H1 (cell line): Measurements from ENCODE around the gene APEH. TPM values are rescaled to one million over a fixed set of nuclear protein-coding genes. Genes with fewer than 3 reads are reported as not detected.

ENCODE experiments used
- CTCF ChIA-PET: fragments of 300-600 bp; sonication (Branson Sonifier 250); formaldehyde crosslinking; loops from one replicate; lab custom pipeline; 2021; ENCODE audit not compliant: partially characterized antibody; lab: Charles Lee
- POLR2A ChIA-PET: fragments of 300-600 bp; sonication (Branson Sonifier 250); formaldehyde crosslinking; loops from one replicate; lab custom pipeline; 2021; ENCODE audit warnings: inconsistent platforms; ENCODE audit not compliant: partially characterized antibody; lab: Charles Lee
- DNase-seq, 2 experiments: peaks; one replicate each; pipeline versions ENCODE4 v3.0.0 to v3.0.0-alpha.2; 2010 to 2022; ENCODE audit warnings: low spot score in 2 of 2, low read depth in 1 of 2, mixed read lengths in 1 of 2
- FAIRE-seq: peaks from 2 replicates; lab custom pipeline; 2011; peaks lifted over from hg19 to GRCh38; lab: Jason Lieb, UNC
- H2AFZ ChIP-seq: 2 replicates; pipeline ENCODE4 v1.8.1; 2012; ENCODE audit warnings: low read length, inconsistent platforms
- H2AK5ac ChIP-seq: 2 replicates; pipeline ENCODE4 v1.6.1; 2013; ENCODE audit warnings: low read depth, low read length
- H2BK120ac ChIP-seq: replicated peaks from 2 replicates; pipeline ENCODE3; 2013; ENCODE audit warnings: low read depth, low read length, inconsistent platforms
- H2BK12ac ChIP-seq: 2 replicates; pipeline ENCODE4 v1.6.1; 2013; ENCODE audit warnings: low read depth, low read length
- H2BK15ac ChIP-seq: 2 replicates; pipeline ENCODE4 v1.6.1; 2013; ENCODE audit warnings: low read length
- H2BK20ac ChIP-seq: 2 replicates; pipeline ENCODE4 v1.6.1; 2013; ENCODE audit warnings: low read length
- H2BK5ac ChIP-seq: 2 replicates; pipeline ENCODE4 v1.6.1; 2013; ENCODE audit warnings: low read depth, low read length
- H3K14ac ChIP-seq: 2 replicates; pipeline ENCODE4 v1.6.1; 2013; ENCODE audit warnings: inconsistent platforms; ENCODE audit not compliant: insufficient read length
- H3K18ac ChIP-seq: 2 replicates; pipeline ENCODE4 v1.6.1; 2013; ENCODE audit warnings: low read length; ENCODE audit errors: extremely low read depth
- H3K23ac ChIP-seq: 2 replicates; pipeline ENCODE4 v1.6.1; 2013; ENCODE audit warnings: inconsistent platforms; ENCODE audit not compliant: insufficient read length
- H3K23me2 ChIP-seq: 2 replicates; pipeline ENCODE4 v1.6.1; 2013; ENCODE audit warnings: low read depth, low read length
- H3K27ac ChIP-seq: 2 replicates; pipeline ENCODE4 v1.6.1; 2011; ENCODE audit warnings: low read depth, low read length, inconsistent platforms
- H3K27me3 ChIP-seq, 4 experiments: replicated peaks in 1 of 4; 1 replicate in 1 of 4; 2 replicates in 3 of 4; pipeline versions ENCODE4 v1.6.1 to v1.8.1; 2011 to 2013; ENCODE audit warnings: low read length in 3 of 4, mild to moderate bottlenecking in 3 of 4, inconsistent platforms in 2 of 4, mixed read lengths in 2 of 4, moderate library complexity in 1 of 4; ENCODE audit not compliant: control insufficient read depth in 3 of 4, insufficient read depth in 3 of 4; ENCODE audit errors: extremely low read depth in 1 of 4
- H3K36me3 ChIP-seq, 4 experiments: 2 replicates each; pipeline versions ENCODE4 v1.6.1 to v1.8.1; 2011 to 2013; ENCODE audit warnings: mild to moderate bottlenecking in 4 of 4, low read length in 3 of 4, moderate library complexity in 2 of 4, control low read depth in 1 of 4, inconsistent platforms in 1 of 4; ENCODE audit not compliant: insufficient read depth in 4 of 4, control insufficient read depth in 2 of 4
- H3K4ac ChIP-seq: replicated peaks from 2 replicates; pipeline ENCODE3; 2013; ENCODE audit warnings: low read length, low read depth, mixed read lengths, inconsistent platforms; ENCODE audit not compliant: insufficient read length
- H3K4me1 ChIP-seq, 4 experiments: replicated peaks in 1 of 4; 1 replicate in 1 of 4; 2 replicates in 3 of 4; pipeline versions ENCODE4 v1.6.1 to v1.8.1; 2011 to 2013; ENCODE audit warnings: low read length in 3 of 4, inconsistent platforms in 2 of 4, mixed read lengths in 1 of 4; ENCODE audit not compliant: insufficient read depth in 4 of 4, control insufficient read depth in 3 of 4
- H3K4me2 ChIP-seq, 2 experiments: 2 replicates each; pipeline versions ENCODE4 v1.6.1 to v1.8.1; 2011 to 2013; ENCODE audit warnings: low read depth in 2 of 2, low read length in 2 of 2, control low read depth in 1 of 2, inconsistent platforms in 1 of 2, mild to moderate bottlenecking in 1 of 2; ENCODE audit not compliant: insufficient read depth in 1 of 2
- H3K4me3 ChIP-seq, 4 experiments: fragments of 200-600, 300-600 bp in 1 of 4; sonication (generic), shearing (Covaris generic), sonication (Bioruptor Twin) in 1 of 4; 2 replicates each; pipeline versions ENCODE4 v1.5.1 to v1.8.1; 2011 to 2016; ENCODE audit warnings: low read length in 4 of 4, low read depth in 3 of 4, control low read depth in 2 of 4, inconsistent platforms in 2 of 4, mild to moderate bottlenecking in 2 of 4, mixed read lengths in 1 of 4, moderate library complexity in 1 of 4; ENCODE audit not compliant: insufficient read depth in 2 of 4; ENCODE audit errors: extremely low read depth in 1 of 4
- H3K56ac ChIP-seq: replicated peaks from 2 replicates; pipeline ENCODE3; 2013; ENCODE audit warnings: low read depth, mild to moderate bottlenecking, mixed read lengths, low read length, inconsistent platforms; ENCODE audit not compliant: insufficient read length
- H3K79me1 ChIP-seq: 2 replicates; pipeline ENCODE4 v1.6.1; 2013; ENCODE audit warnings: low read depth, low read length, control low read depth
- H3K79me2 ChIP-seq, 2 experiments: 2 replicates each; pipeline versions ENCODE4 v1.6.1 to v1.8.1; 2012 to 2013; ENCODE audit warnings: low read length in 2 of 2, mild to moderate bottlenecking in 2 of 2, inconsistent platforms in 1 of 2; ENCODE audit not compliant: insufficient read depth in 2 of 2, control insufficient read depth in 1 of 2
- H3K9ac ChIP-seq, 4 experiments: replicated peaks in 1 of 4; 1 replicate in 1 of 4; 2 replicates in 3 of 4; pipeline versions ENCODE4 v1.6.1 to v1.8.1; 2011 to 2013; ENCODE audit warnings: low read depth in 3 of 4, low read length in 3 of 4, control low read depth in 2 of 4, mild to moderate bottlenecking in 2 of 4, moderate library complexity in 2 of 4, inconsistent platforms in 1 of 4; ENCODE audit errors: extremely low read depth in 1 of 4
- H3K9me3 ChIP-seq, 2 experiments: 2 replicates each; pipeline versions ENCODE4 v1.6.1 to v1.8.1; 2012 to 2013; ENCODE audit warnings: mild to moderate bottlenecking in 2 of 2, moderate library complexity in 2 of 2, control low read depth in 1 of 2, inconsistent platforms in 1 of 2, low read depth in 1 of 2, low read length in 1 of 2, mixed read lengths in 1 of 2; ENCODE audit not compliant: insufficient read depth in 2 of 2
- H4K20me1 ChIP-seq, 2 experiments: replicated peaks in 1 of 2; 2 replicates each; pipeline versions ENCODE3 to v1.8.1; 2011 to 2013; ENCODE audit warnings: inconsistent platforms in 2 of 2, low read length in 2 of 2, mild to moderate bottlenecking in 1 of 2; ENCODE audit not compliant: insufficient read depth in 2 of 2, control insufficient read depth in 1 of 2
- H4K5ac ChIP-seq: 2 replicates; pipeline ENCODE4 v1.6.1; 2013; ENCODE audit warnings: low read length, low read depth, mixed read lengths, inconsistent platforms; ENCODE audit not compliant: insufficient read length
- H4K8ac ChIP-seq: 2 replicates; pipeline ENCODE4 v1.8.0; 2013; ENCODE audit warnings: mild to moderate bottlenecking, moderate library complexity, low read length, inconsistent platforms; ENCODE audit not compliant: insufficient read depth; ENCODE audit errors: extremely low read depth
- H4K91ac ChIP-seq: replicated peaks from 2 replicates; pipeline ENCODE3; 2013; ENCODE audit warnings: low read length, mixed read lengths, inconsistent platforms; ENCODE audit not compliant: insufficient read length
- CBX5 ChIP-seq: fragments of 300-800, 300-1000 bp; sonication (generic); IDR thresholded peaks from 2 replicates; pipeline ENCODE4 v1.7.1; 2016; ENCODE audit warnings: antibody characterized with exemption, low read length, low read depth
- JUN ChIP-seq: IDR thresholded peaks from 2 replicates; pipeline ENCODE4 v1.6.1; 2011; ENCODE audit warnings: low read depth, mild to moderate bottlenecking, improper control_type of control experiment, low read length
- JUND ChIP-seq: IDR thresholded peaks from 2 replicates; pipeline ENCODE4 v1.6.1; 2011; ENCODE audit warnings: mild to moderate bottlenecking, improper control_type of control experiment, low read length
- KDM5A ChIP-seq: fragments of 200-600 bp; IDR thresholded peaks from 2 replicates; pipeline ENCODE4 v1.7.1; 2012; ENCODE audit warnings: mild to moderate bottlenecking, low read length, inconsistent platforms, mixed read lengths
- NRF1 ChIP-seq: IDR thresholded peaks from 2 replicates; pipeline ENCODE4 v1.6.1; 2011; ENCODE audit warnings: mild to moderate bottlenecking, low read depth, low read length, improper control_type of control experiment
- POLR2AphosphoS5 ChIP-seq: IDR thresholded peaks from 2 replicates; pipeline ENCODE4 v1.6.1; 2011; ENCODE audit warnings: low read depth, low read length
- TAF1 ChIP-seq: IDR thresholded peaks from 2 replicates; pipeline ENCODE4 v1.6.1; 2011; ENCODE audit warnings: mild to moderate bottlenecking, low read depth, low read length
- WGBS, 2 experiments: shearing (Covaris generic) in 1 of 2; methylation state at CpG; one replicate each; pipeline versions ENCODE4 v1.1.6 to v1.1.7; 2013 to 2015; ENCODE audit warnings: low lambda C conversion rate in 2 of 2, mixed read lengths in 2 of 2, inconsistent platforms in 1 of 2, low coverage in 1 of 2, missing lambda C conversion rate in 1 of 2; ENCODE audit not compliant: insufficient replicate concordance in 2 of 2, insufficient coverage in 1 of 2, insufficient read length in 1 of 2; ENCODE audit errors: extremely low coverage in 1 of 2, missing lambda C conversion rate in 1 of 2; 5-methylcytosine and 5-hydroxymethylcytosine counted together
- polyA plus RNA-seq, 7 experiments: library from polyadenylated mRNA; depleted of rRNA in 3 of 7; stranded (reverse) in 5 of 7; unstranded in 2 of 7; fragments of >200 nt in 5 of 7; fragments of 200-250 nt in 2 of 7; gene quantifications; 1 replicate in 5 of 7; 2 replicates in 1 of 7; 4 replicates in 1 of 7; pipeline versions ENCODE4 v1.2.1 to v1.2.3, GENCODE V29; 2011 to 2013; ENCODE audit warnings: missing spikeins in 2 of 7, mixed read lengths in 2 of 7
- total RNA-seq: library from RNA; stranded (reverse); fragmentation: NEBNext Ultra II Directional; extraction: Animal tissue kit (Norgen Biotek cat#: 25700); gene quantifications from 2 replicates; pipeline ENCODE4 v1.2.1, GENCODE V29; 2021

The APEH gene
- total and polyA plus RNA-seq, 2 of the 8 experiments (the other 6 are each of a cell fraction or from before 2014, with no cell fraction given) = 222 to 260 TPM

GRCh38 chr3:49627634-49628033 is 46.5 kb upstream of the APEH start:
- FAIRE-seq = no peak
- Histone ChIP-seq H3K9me3 (peaks cover 0 to 4% of the 10 kb centered on the region in 2 experiments; a peak in 1 of 4 replicates), H3K4me1 (no peaks in the 10 kb centered on the region), H3K9ac (no peak overlapping the region), H3K4ac (no peak overlapping the region), H2BK20ac (no peak overlapping the region), H3K23me2 (no peaks in the 10 kb centered on the region), H3K79me2 (no peaks in the 10 kb centered on the region), H3K27ac (no peak overlapping the region), H3K56ac (no peak overlapping the region), H2BK5ac (no peak overlapping the region), H3K36me3 (no peaks in the 10 kb centered on the region), H2BK12ac (no peak overlapping the region), H2BK120ac (no peak overlapping the region), H3K14ac (no peak overlapping the region), H2AK5ac (no peak overlapping the region), H4K20me1 (no peaks in the 10 kb centered on the region), H4K8ac (no peak overlapping the region), H3K23ac (no peak overlapping the region), H3K27me3 (no peaks in the 10 kb centered on the region), H2AFZ (no peak overlapping the region), H2BK15ac (no peak overlapping the region), H4K91ac (no peak overlapping the region), H3K4me2 (no peak overlapping the region), H3K79me1 (no peaks in the 10 kb centered on the region), H4K5ac (no peak overlapping the region), H3K18ac (no peak overlapping the region), H3K4me3 (no peak overlapping the region)
- DNase-seq = no peak
- WGBS, 2 experiments = 85% methylated on average over 5 of the region's 5 CpGs; no CpG with 5 or more reads in 1 of the 2 experiments
- TF ChIP-seq TAF1 = no peak
- TF ChIP-seq NRF1 = no peak
- TF ChIP-seq JUN = no peak
- TF ChIP-seq KDM5A = no peak
- TF ChIP-seq POLR2AphosphoS5 = no peak
- no peak for TF ChIP-seq JUND
- TF ChIP-seq CBX5 = no peak
- CTCF ChIA-PET = interaction anchor here (0.6 to 1.5 kb wide), 6 partner anchors 9 to 74 kb away, joined by 3 to 6 read pairs (median 3); no protein-coding TSS in a partner anchor
- POLR2A ChIA-PET = no interaction called here
